B cell (primary cell): Measurements from ENCODE around the gene P2RX2. TPM values are rescaled to one million over a fixed set of nuclear protein-coding genes. Genes with fewer than 3 reads are reported as not detected.

Experiments used
- ATAC-seq: fragments of 200-7000 bp; cut with Tn5 transposase; one replicate; pipeline ENCODE4 v1.10.0; 2021; ENCODE audit warnings: low read depth, mild to moderate bottlenecking, moderate number of reproducible peaks, moderate library complexity
- CTCF ChIA-PET: fragments of 350-600 bp; sonication (Branson Sonifier 250); formaldehyde crosslinking; loops from one replicate; lab custom pipeline; 2021; ENCODE audit warnings: antibody characterized with exemption, inconsistent platforms; lab: Charles Lee
- POLR2A ChIA-PET: fragments of 350-600 bp; sonication (Branson Sonifier 250); formaldehyde crosslinking; loops from one replicate; lab custom pipeline; 2021; ENCODE audit warnings: antibody characterized with exemption; lab: Charles Lee
- DNase-seq: peaks from one replicate; pipeline ENCODE4 v3.0.0; 2013
- H2AFZ ChIP-seq: 2 replicates; pipeline ENCODE4 v1.6.1; 2012; ENCODE audit warnings: mild to moderate bottlenecking, low read depth, low read length; ENCODE audit not compliant: insufficient read depth, poor library complexity, severe bottlenecking
- H3K27ac ChIP-seq, 2 donors: 1 replicate in 1 of 2; 2 replicates in 1 of 2; pipeline ENCODE4 v1.5.1; 2012 to 2013; ENCODE audit warnings: low read length in 2 of 2, mild to moderate bottlenecking in 2 of 2, moderate library complexity in 1 of 2
- H3K27me3 ChIP-seq, 4 experiments: fragments of 200-600 bp in 1 of 4; sonication (generic) in 1 of 4; replicated peaks in 1 of 4; 1 replicate in 2 of 4; 2 replicates in 2 of 4; pipeline versions ENCODE4 v1.6.1 to v1.7.0; 2013 to 2016; ENCODE audit warnings: low read length in 3 of 4, mild to moderate bottlenecking in 2 of 4, mixed read lengths in 1 of 4, moderate library complexity in 1 of 4; ENCODE audit not compliant: insufficient read depth in 4 of 4, control insufficient read depth in 3 of 4; ENCODE audit errors: control extremely low read depth in 1 of 4
- H3K36me3 ChIP-seq, 2 experiments: replicated peaks in 1 of 2; 1 replicate in 1 of 2; 2 replicates in 1 of 2; pipeline versions ENCODE4 v1.6.1 to v1.7.1; 2013; ENCODE audit warnings: low read length in 1 of 2; ENCODE audit not compliant: insufficient read depth in 2 of 2, control insufficient read depth in 1 of 2; ENCODE audit errors: control extremely low read depth in 1 of 2, extremely low read depth in 1 of 2
- H3K4me1 ChIP-seq, 2 donors: fragments of 200-600 bp in 1 of 2; sonication (generic) in 1 of 2; 1 replicate in 1 of 2; 2 replicates in 1 of 2; pipeline versions ENCODE4 v1.5.1 to v1.6.1; 2013 to 2017; ENCODE audit warnings: low read length in 2 of 2; ENCODE audit not compliant: control insufficient read depth in 2 of 2, insufficient read depth in 2 of 2
- H3K4me2 ChIP-seq: replicated peaks from 2 replicates; pipeline ENCODE3; 2012; ENCODE audit warnings: mild to moderate bottlenecking, low read depth, low read length; ENCODE audit not compliant: poor library complexity, severe bottlenecking
- H3K4me3 ChIP-seq, 5 experiments: fragments of 200-600 bp in 1 of 5; sonication (generic) in 1 of 5; 1 replicate in 3 of 5; 2 replicates in 2 of 5; pipeline versions ENCODE4 v1.5.1 to v1.7.0; 2011 to 2016; ENCODE audit warnings: low read length in 4 of 5, mild to moderate bottlenecking in 4 of 5, low read depth in 2 of 5, control low read depth in 1 of 5, moderate library complexity in 1 of 5; ENCODE audit not compliant: insufficient read depth in 1 of 5; ENCODE audit errors: control extremely low read depth in 1 of 5, extremely low read depth in 1 of 5
- H3K79me2 ChIP-seq: fragments of 200-600 bp; sonication (generic); one replicate; pipeline ENCODE4 v1.6.0; 2016; ENCODE audit warnings: low read length; ENCODE audit not compliant: control insufficient read depth, insufficient read depth
- H3K9ac ChIP-seq: fragments of 200-600 bp; sonication (generic); 2 replicates; pipeline ENCODE4 v1.6.1; 2017; ENCODE audit warnings: mild to moderate bottlenecking, low read length, moderate library complexity
- H3K9me3 ChIP-seq, 3 donors: one replicate each; pipeline versions ENCODE4 v1.6.1 to v1.7.1; 2013; ENCODE audit warnings: low read length in 2 of 3; ENCODE audit not compliant: control insufficient read depth in 2 of 3, insufficient read depth in 1 of 3; ENCODE audit errors: control extremely low read depth in 1 of 3
- H4K20me1 ChIP-seq: 2 replicates; pipeline ENCODE4 v1.6.0; 2012; ENCODE audit warnings: mild to moderate bottlenecking, low read length; ENCODE audit not compliant: insufficient read depth, control insufficient read depth, poor library complexity, severe bottlenecking
- H3K27ac Mint-ChIP-seq: one replicate; pipeline ENCODE4 v1.8.0; 2021; ENCODE audit warnings: mixed read lengths
- H3K27me3 Mint-ChIP-seq: one replicate; pipeline ENCODE4 v1.8.0; 2021; ENCODE audit warnings: mixed read lengths
- H3K4me1 Mint-ChIP-seq: one replicate; pipeline ENCODE4 v1.8.0; 2021; ENCODE audit warnings: mixed read lengths
- H3K4me3 Mint-ChIP-seq: one replicate; pipeline ENCODE4 v1.8.0; 2021; ENCODE audit warnings: mixed read lengths
- H3K9me3 Mint-ChIP-seq: one replicate; pipeline ENCODE4 v1.8.0; 2022; ENCODE audit warnings: mixed read lengths; ENCODE audit not compliant: insufficient read depth
- EZH2 ChIP-seq: IDR thresholded peaks from 2 replicates; pipeline ENCODE4 v1.6.1; 2012; ENCODE audit warnings: borderline replicate concordance, low read depth, mild to moderate bottlenecking, moderate library complexity, low read length; ENCODE audit not compliant: insufficient read depth, poor library complexity, severe bottlenecking
- WGBS: methylation state at CpG from one replicate; pipeline ENCODE4 v1.1.5; 2013; ENCODE audit warnings: missing lambda C conversion rate; ENCODE audit not compliant: insufficient coverage; 5-methylcytosine and 5-hydroxymethylcytosine counted together
- intact Hi-C: fragments of 100-400 bp; cut with micrococcal nuclease; formaldehyde crosslinking; loops from one replicate; pipeline ENCODE4 v1.10.0; 2022
- polyA plus RNA-seq: library from polyadenylated mRNA; depleted of rRNA; stranded (reverse); fragments of >200 nt; gene quantifications from 2 replicates; pipeline ENCODE4 v1.2.3, GENCODE V29; 2012
- total RNA-seq, 2 donors: library from RNA; stranded (reverse); fragments of 120-200 nt in 1 of 2; gene quantifications; 1 replicate in 1 of 2; 2 replicates in 1 of 2; pipeline versions ENCODE4 v1.2.3 to v1.2.4, GENCODE V29; 2013 to 2022
- TF ChIP-seq, protein P1 (sequence below): fragments of 200-600 bp; IDR thresholded peaks from one replicate; pipeline ENCODE4 v1.8.0; 2022; ENCODE audit warnings: antibody characterized with exemption, mild to moderate bottlenecking

P2RX2 gene
- total and polyA plus RNA-seq, 2 donors (not counting 1 experiment from before 2014, with no cell fraction given) = not detected

DNA sequence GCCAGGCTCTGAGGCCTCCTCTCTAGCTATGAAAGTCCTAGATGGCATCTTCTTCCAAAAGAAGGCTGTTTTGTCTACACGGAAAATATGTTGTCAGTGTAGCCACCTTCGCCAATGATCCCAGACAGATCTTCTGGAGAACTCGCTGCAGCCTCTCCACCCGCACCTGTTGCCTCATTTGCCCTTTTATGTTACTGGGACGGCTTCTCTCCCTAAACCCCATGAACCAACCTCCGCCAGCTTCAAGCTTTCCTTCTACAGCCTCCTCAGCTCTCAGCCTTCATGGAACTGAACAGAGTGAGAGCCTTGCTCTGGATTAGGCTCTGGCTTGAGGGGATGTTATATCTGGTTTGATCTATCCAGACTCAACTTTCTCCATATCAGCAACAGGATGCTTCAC, 10.8 kb downstream of the P2RX2 start:
- H4K20me1 ChIP-seq = no peaks in the 10 kb centered on the region
- H3K9me3 Mint-ChIP-seq = no peaks in the 10 kb centered on the region
- H3K36me3 ChIP-seq = peaks cover 3 to 16% of the 10 kb centered on the region in 2 experiments
- H3K4me1 ChIP-seq = peaks cover 0 to 19% of the 10 kb centered on the region in 2 donors
- H3K79me2 ChIP-seq = no peaks in the 10 kb centered on the region
- no peak overlapping the region for H3K4me3 ChIP-seq
- no peaks in the 10 kb centered on the region for H3K27me3 ChIP-seq
- no peak overlapping the region for H3K4me3 Mint-ChIP-seq
- 100% methylated on average over 3 of the region's 6 CpGs for WGBS
- H3K27ac Mint-ChIP-seq = no peak overlapping the region
- ChIA-PET CTCF (interaction anchor here (2.8 kb wide), 1 partner anchor 14 kb away, joined by 10 read pairs; no protein-coding TSS in a partner anchor), POLR2A (no interaction called here)
- no peak overlapping the region for H3K9ac ChIP-seq
- TF ChIP-seq EZH2 = no peak
- TF ChIP-seq, protein P1, sequence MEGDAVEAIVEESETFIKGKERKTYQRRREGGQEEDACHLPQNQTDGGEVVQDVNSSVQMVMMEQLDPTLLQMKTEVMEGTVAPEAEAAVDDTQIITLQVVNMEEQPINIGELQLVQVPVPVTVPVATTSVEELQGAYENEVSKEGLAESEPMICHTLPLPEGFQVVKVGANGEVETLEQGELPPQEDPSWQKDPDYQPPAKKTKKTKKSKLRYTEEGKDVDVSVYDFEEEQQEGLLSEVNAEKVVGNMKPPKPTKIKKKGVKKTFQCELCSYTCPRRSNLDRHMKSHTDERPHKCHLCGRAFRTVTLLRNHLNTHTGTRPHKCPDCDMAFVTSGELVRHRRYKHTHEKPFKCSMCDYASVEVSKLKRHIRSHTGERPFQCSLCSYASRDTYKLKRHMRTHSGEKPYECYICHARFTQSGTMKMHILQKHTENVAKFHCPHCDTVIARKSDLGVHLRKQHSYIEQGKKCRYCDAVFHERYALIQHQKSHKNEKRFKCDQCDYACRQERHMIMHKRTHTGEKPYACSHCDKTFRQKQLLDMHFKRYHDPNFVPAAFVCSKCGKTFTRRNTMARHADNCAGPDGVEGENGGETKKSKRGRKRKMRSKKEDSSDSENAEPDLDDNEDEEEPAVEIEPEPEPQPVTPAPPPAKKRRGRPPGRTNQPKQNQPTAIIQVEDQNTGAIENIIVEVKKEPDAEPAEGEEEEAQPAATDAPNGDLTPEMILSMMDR = no peak
- H3K4me2 ChIP-seq = no peak overlapping the region
- no peaks in the 10 kb centered on the region for H3K27me3 Mint-ChIP-seq
- peaks cover 19% of the 10 kb centered on the region for H3K4me1 Mint-ChIP-seq
- DNase-seq (no peak), ATAC-seq (no peak)
- H2AFZ ChIP-seq = no peak overlapping the region
- H3K27ac ChIP-seq = no peak overlapping the region
- intact Hi-C loops = no loop called here
- no peaks in the 10 kb centered on the region for H3K9me3 ChIP-seq

DNA sequence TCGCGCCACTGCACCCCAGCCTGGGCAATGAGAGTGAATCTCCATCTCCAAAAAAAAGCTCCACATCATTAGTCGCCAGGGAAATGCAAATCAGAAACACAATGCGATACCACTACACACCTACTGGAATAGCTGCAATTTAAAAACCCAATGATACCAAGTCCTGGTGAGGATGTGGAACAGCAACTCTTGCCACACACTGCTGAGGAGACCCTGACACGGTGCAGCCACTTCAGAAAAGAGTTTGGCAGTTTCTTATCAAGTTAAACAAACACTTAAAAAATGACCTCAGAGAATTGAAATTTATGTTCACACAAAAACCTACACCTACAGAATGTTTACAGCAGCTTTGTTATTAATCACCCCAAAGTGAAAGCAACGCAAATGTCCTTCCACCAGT, 12.1 kb downstream of the P2RX2 start:
- Histone ChIP-seq H3K9me3 (no peaks in the 10 kb centered on the region), H3K4me3 (no peak overlapping the region), H3K9ac (no peak overlapping the region), H3K27ac (no peak overlapping the region), H4K20me1 (no peaks in the 10 kb centered on the region), H3K4me2 (no peak overlapping the region), H2AFZ (no peak overlapping the region), H3K4me1 (peaks cover 0 to 25% of the 10 kb centered on the region in 2 donors), H3K27me3 (no peaks in the 10 kb centered on the region), H3K79me2 (no peaks in the 10 kb centered on the region), H3K36me3 (peaks cover 3 to 20% of the 10 kb centered on the region in 2 experiments)
- 97% methylated on average over 6 of the region's 6 CpGs for WGBS
- POLR2A ChIA-PET = no interaction called here
- Mint-ChIP-seq H3K27ac (no peak overlapping the region), H3K9me3 (no peaks in the 10 kb centered on the region), H3K4me3 (no peak overlapping the region), H3K4me1 (peaks cover 20% of the 10 kb centered on the region), H3K27me3 (no peaks in the 10 kb centered on the region)
- DNase-seq = no peak
- ATAC-seq = no peak
- intact Hi-C loops = no loop called here
- CTCF ChIA-PET = interaction anchor here (0.9 to 2.8 kb wide), 2 partner anchors 8 to 16 kb away, joined by 3 to 10 read pairs; no protein-coding TSS in a partner anchor
- TF ChIP-seq, protein P1 = no peak
- TF ChIP-seq EZH2 = no peak
